ENCODE measurements around the gene HLX.

The HLX gene

GRCh38 chr1:220926146-220926545 lies 46.9 kb downstream of the HLX start:
- DNase-seq = no peak

DNA sequence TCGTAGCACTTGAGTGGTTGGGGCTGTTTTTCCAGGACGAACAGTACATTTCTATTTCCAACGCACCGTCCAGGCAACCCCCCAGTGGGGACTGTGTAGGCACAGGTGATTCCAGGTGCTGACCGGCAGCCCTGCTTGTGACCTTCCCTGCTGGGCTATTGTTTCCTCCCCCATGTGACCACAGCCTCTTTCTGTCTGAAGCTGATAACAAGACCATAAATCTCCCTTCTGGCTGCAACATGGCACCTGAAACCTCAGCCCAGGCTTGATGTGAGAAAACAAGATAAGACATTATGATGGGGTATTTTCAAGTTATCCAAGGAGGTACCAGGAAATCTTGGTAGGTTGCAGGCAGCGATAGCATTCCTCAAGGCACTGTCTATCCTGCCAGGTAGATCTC lies 48.2 kb downstream of the HLX start:
- no peak for DNase-seq

DNA sequence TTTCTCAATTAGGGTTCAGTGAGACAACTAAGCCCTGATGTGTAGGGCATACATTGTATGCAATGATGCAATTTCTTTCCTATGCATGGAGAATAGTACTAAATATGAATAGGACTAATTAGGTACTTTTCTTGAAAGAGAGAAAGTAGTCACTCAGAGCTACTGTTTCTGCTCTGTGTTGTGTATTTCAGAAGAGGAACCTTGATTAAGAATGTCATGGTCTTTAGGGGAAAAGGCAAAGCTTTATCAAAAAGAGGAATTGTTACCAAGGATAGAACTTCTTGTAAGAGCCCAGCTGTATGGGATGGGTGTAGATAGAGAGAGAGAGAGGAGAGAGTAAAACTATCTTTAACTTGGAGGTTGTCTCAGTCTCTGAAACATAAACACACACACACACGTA lies 49.1 kb downstream of the HLX start:
- no peak for DNase-seq

DNA sequence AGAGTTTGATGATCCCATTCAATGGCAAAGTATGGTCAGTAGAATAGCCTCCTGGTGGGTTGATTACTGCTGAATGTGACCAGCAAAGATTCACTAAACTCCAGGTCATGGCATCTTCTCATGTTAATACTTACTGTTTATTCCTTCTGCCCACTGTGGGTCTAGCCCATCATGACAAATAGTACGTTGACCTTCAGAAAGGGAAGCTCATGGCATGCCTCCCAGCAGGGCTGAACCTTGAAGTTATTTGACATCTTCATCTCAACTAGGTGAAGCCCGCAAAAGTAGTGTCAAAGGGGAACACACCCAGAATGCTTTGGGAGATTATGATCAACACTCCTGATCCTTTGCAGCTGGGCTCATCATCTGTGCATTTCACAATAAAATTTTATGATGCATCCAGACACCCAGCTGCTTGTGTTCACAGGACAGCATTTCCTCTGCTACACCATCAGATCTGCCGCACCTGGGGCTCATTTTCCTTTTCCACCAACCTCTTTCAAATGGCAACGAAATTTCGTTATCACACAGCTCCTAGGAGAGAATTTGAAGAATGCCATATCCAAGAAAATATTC lies 49.6 kb downstream of the HLX start:
- no peak for DNase-seq

DNA sequence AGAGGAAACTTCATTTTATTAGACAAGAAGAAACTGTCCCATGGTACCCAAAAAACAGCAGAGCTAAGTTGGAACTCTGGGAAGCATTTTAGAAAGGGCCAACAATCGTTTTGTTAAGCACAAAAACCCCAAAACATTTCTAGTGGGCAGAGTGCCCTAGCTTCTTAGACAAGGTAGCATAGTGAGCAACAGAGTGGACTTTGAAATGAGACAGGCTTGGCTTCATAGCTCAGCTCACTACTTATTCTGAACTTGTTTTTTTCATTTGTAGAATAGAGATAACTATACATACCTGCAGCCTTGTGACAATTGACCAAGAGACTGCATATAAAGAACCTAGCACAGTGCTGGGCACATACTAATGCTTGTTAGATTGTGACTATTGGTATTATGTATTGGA lies 50.1 kb downstream of the HLX start:
- no peak for DNase-seq
